ENCODE results near the gene SLMAP. TPM values are rescaled to one million over a fixed set of nuclear protein-coding genes. Genes with fewer than 3 reads are reported as not detected.

The SLMAP gene
- total RNA-seq, 4 donors from 2014 or later, result 46.9 to 162 (median 67.9) TPM

- no peak overlapping the region for H3K27ac ChIP-seq
- 69 to 72% methylated on average over 5 of the region's 5 CpGs for WGBS, 2 donors
- intact Hi-C loops (cut with DNase I), result no loop called here
- H3K36me3 ChIP-seq, result no peaks in the 10 kb centered on the region
- no peak for DNase-seq
- no peaks in the 10 kb centered on the region for H3K9me3 ChIP-seq
- no peaks in the 10 kb centered on the region for H3K27me3 ChIP-seq
- H3K4me1 ChIP-seq, result no peaks in the 10 kb centered on the region
- no peak overlapping the region for H3K4me3 ChIP-seq
- TF ChIP-seq CTCF (IDR thresholded peaks at IDR 0.05) (no peak), POLR2A (IDR thresholded peaks at IDR 0.05) (no peak)
These were observed 17.7 kb upstream of the SLMAP start for GRCh38 chr3:57738391-57738790.

- DNase-seq, result no peak
- TF ChIP-seq CTCF (IDR thresholded peaks at IDR 0.05), result no peak
- no peak for TF ChIP-seq POLR2A (IDR thresholded peaks at IDR 0.05)
- 91 to 100% methylated on average over 5 of the region's 5 CpGs for WGBS, 2 donors
- no peak overlapping the region for H3K27ac ChIP-seq
- no peaks in the 10 kb centered on the region for H3K4me1 ChIP-seq
- no peaks in the 10 kb centered on the region for H3K27me3 ChIP-seq
- no peaks in the 10 kb centered on the region for H3K36me3 ChIP-seq
- H3K4me3 ChIP-seq, result no peak overlapping the region
- intact Hi-C loops (cut with DNase I), result no loop called here
- no peaks in the 10 kb centered on the region for H3K9me3 ChIP-seq
These were observed 16.1 kb upstream of the SLMAP start for GRCh38 chr3:57740027-57740426.

GRCh38 chr3:57743496-57743895, 12.6 kb upstream of the SLMAP start:
- intact Hi-C loops (cut with DNase I), result no loop called here
- TF ChIP-seq POLR2A (IDR thresholded peaks at IDR 0.05) (no peak), CTCF (IDR thresholded peaks at IDR 0.05) (no peak)
- 45 to 76% methylated on average over 1 of the region's 1 CpG for WGBS, 2 donors
- no peak for DNase-seq
- Histone ChIP-seq H3K36me3 (no peaks in the 10 kb centered on the region), H3K27me3 (no peaks in the 10 kb centered on the region), H3K4me3 (no peak overlapping the region), H3K27ac (no peak overlapping the region), H3K9me3 (no peaks in the 10 kb centered on the region), H3K4me1 (no peaks in the 10 kb centered on the region)

GRCh38 chr3:57745101-57745500, 11.0 kb upstream of the SLMAP start:
- H3K4me1 ChIP-seq, result no peaks in the 10 kb centered on the region
- no peak for DNase-seq
- WGBS, 2 donors, result 93 to 98% methylated on average over 3 of the region's 3 CpGs
- no peaks in the 10 kb centered on the region for H3K36me3 ChIP-seq
- H3K4me3 ChIP-seq, result no peak overlapping the region
- no peaks in the 10 kb centered on the region for H3K27me3 ChIP-seq
- H3K27ac ChIP-seq, result no peak overlapping the region
- no peaks in the 10 kb centered on the region for H3K9me3 ChIP-seq
- intact Hi-C loops (cut with DNase I), result no loop called here
- no peak for TF ChIP-seq CTCF (IDR thresholded peaks at IDR 0.05)

GRCh38 chr3:57746156-57747010, 9.7 kb upstream of the SLMAP start:
- H3K9me3 ChIP-seq, result no peaks in the 10 kb centered on the region
- no peak for TF ChIP-seq POLR2A (IDR thresholded peaks at IDR 0.05)
- no peak for TF ChIP-seq CTCF (IDR thresholded peaks at IDR 0.05)
- peaks cover 0 to 3% (median 0%) of the 10 kb centered on the region in 3 donors for H3K4me1 ChIP-seq
- WGBS, 2 donors, result 96% methylated on average over 16 of the region's 17 CpGs
- no peak for DNase-seq
- no peaks in the 10 kb centered on the region for H3K27me3 ChIP-seq
- no peak overlapping the region for H3K4me3 ChIP-seq
- no peaks in the 10 kb centered on the region for H3K36me3 ChIP-seq
- no peak overlapping the region for H3K27ac ChIP-seq
- intact Hi-C loops (cut with DNase I), result no loop called here
